Measurements from ENCODE around the gene ASIC1.

Gene ASIC1

GRCh38 chr12:50058743-50059312 is 1.4 kb downstream of the ASIC1 start:
- no peak for TF ChIP-seq NFIC (IDR thresholded peaks at IDR 0.05)
- no peak for TF ChIP-seq CREB1 (IDR thresholded peaks at IDR 0.05; ENCODE audit: low read depth)
- no peak for TF ChIP-seq TAF1 (IDR thresholded peaks at IDR 0.05; ENCODE audit: low read depth)
- TF ChIP-seq EGR1 (IDR thresholded peaks at IDR 0.05), result no peak
- TF ChIP-seq, protein P1, sequence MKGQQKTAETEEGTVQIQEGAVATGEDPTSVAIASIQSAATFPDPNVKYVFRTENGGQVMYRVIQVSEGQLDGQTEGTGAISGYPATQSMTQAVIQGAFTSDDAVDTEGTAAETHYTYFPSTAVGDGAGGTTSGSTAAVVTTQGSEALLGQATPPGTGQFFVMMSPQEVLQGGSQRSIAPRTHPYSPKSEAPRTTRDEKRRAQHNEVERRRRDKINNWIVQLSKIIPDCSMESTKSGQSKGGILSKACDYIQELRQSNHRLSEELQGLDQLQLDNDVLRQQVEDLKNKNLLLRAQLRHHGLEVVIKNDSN (IDR thresholded peaks at IDR 0.05), result no peak
- TF ChIP-seq FOXM1 (IDR thresholded peaks at IDR 0.05; ENCODE audit: borderline replicate concordance, low read depth), result no peak
- no peak for TF ChIP-seq REST (IDR thresholded peaks at IDR 0.05; ENCODE audit: low read depth)
- no peak for TF ChIP-seq EP300 (IDR thresholded peaks at IDR 0.05; ENCODE audit: borderline replicate concordance)
- no peak for TF ChIP-seq YY1 (IDR thresholded peaks at IDR 0.05; ENCODE audit: low read depth)
- no peak for TF ChIP-seq RAD21 (IDR thresholded peaks at IDR 0.05; ENCODE audit: low read depth)
- TF ChIP-seq, protein P2, sequence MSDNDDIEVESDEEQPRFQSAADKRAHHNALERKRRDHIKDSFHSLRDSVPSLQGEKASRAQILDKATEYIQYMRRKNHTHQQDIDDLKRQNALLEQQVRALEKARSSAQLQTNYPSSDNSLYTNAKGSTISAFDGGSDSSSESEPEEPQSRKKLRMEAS (IDR thresholded peaks at IDR 0.05), result no peak
- no peak for TF ChIP-seq TCF12 (IDR thresholded peaks at IDR 0.05; ENCODE audit: low read depth)
- no peak for TF ChIP-seq CEBPB (IDR thresholded peaks at IDR 0.05)
- no peak for TF ChIP-seq TEAD4 (IDR thresholded peaks at IDR 0.05)
- TF ChIP-seq ZBTB7A (IDR thresholded peaks at IDR 0.05; ENCODE audit: low read depth), result no peak

DNA sequence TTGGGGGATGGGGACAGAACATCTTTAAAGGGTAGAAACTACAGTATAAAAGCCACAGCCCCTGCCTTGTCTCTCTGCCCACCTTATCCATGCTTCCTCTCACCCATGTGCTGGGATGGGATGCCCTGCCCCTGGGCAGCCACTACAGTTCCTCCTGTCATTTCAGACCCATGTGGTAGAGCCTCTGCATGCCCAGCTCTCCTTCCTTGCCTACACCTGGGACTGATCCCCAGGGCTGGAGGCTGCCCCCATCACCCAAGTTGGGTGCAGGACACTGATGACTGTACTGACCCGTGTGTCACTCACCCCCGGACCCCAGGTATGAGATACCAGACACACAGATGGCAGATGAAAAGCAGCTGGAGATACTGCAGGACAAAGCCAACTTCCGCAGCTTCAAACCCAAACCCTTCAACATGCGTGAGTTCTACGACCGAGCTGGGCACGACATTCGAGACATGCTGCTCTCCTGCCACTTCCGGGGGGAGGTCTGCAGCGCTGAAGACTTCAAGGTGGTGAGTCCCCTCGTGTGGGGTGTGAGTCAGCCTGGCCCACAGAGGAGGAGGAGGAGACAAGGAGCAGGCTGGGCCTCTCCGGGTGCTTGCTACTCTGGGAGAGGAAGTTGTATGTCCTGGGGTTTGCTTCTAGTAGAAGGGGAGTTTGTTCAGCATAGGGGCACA is 2.2 kb downstream of the ASIC1 start:
- no peak for TF ChIP-seq NFIC (IDR thresholded peaks at IDR 0.05)
- no peak for TF ChIP-seq ZBTB7A (IDR thresholded peaks at IDR 0.05; ENCODE audit: low read depth)
- TF ChIP-seq, protein P1 (IDR thresholded peaks at IDR 0.05), result no peak
- TF ChIP-seq CREB1 (IDR thresholded peaks at IDR 0.05; ENCODE audit: low read depth), result no peak
- TF ChIP-seq TCF12 (IDR thresholded peaks at IDR 0.05; ENCODE audit: low read depth), result no peak
- TF ChIP-seq REST (IDR thresholded peaks at IDR 0.05; ENCODE audit: low read depth), result no peak
- TF ChIP-seq EP300 (IDR thresholded peaks at IDR 0.05; ENCODE audit: borderline replicate concordance), result no peak
- TF ChIP-seq TAF1 (IDR thresholded peaks at IDR 0.05; ENCODE audit: low read depth), result no peak
- TF ChIP-seq CEBPB (IDR thresholded peaks at IDR 0.05), result no peak
- TF ChIP-seq YY1 (IDR thresholded peaks at IDR 0.05; ENCODE audit: low read depth), result no peak
- no peak for TF ChIP-seq TEAD4 (IDR thresholded peaks at IDR 0.05)
- TF ChIP-seq, protein P2 (IDR thresholded peaks at IDR 0.05), result no peak
- no peak for TF ChIP-seq FOXM1 (IDR thresholded peaks at IDR 0.05; ENCODE audit: borderline replicate concordance, low read depth)
- TF ChIP-seq RAD21 (IDR thresholded peaks at IDR 0.05; ENCODE audit: low read depth), result no peak

GRCh38 chr12:50060120-50060468 is 2.7 kb downstream of the ASIC1 start:
- TF ChIP-seq TEAD4 (IDR thresholded peaks at IDR 0.05), result no peak
- TF ChIP-seq, protein P2 (IDR thresholded peaks at IDR 0.05), result no peak
- no peak for TF ChIP-seq REST (IDR thresholded peaks at IDR 0.05; ENCODE audit: low read depth)
- no peak for TF ChIP-seq YY1 (IDR thresholded peaks at IDR 0.05; ENCODE audit: low read depth)
- TF ChIP-seq TAF1 (IDR thresholded peaks at IDR 0.05; ENCODE audit: low read depth), result no peak
- TF ChIP-seq NFIC (IDR thresholded peaks at IDR 0.05), result no peak
- no peak for TF ChIP-seq CREB1 (IDR thresholded peaks at IDR 0.05; ENCODE audit: low read depth)
- TF ChIP-seq TCF12 (IDR thresholded peaks at IDR 0.05; ENCODE audit: low read depth), result no peak
- TF ChIP-seq FOXM1 (IDR thresholded peaks at IDR 0.05; ENCODE audit: borderline replicate concordance, low read depth), result no peak
- TF ChIP-seq ZBTB7A (IDR thresholded peaks at IDR 0.05; ENCODE audit: low read depth), result no peak
- no peak for TF ChIP-seq EP300 (IDR thresholded peaks at IDR 0.05; ENCODE audit: borderline replicate concordance)
- TF ChIP-seq RAD21 (IDR thresholded peaks at IDR 0.05; ENCODE audit: low read depth), result no peak
- TF ChIP-seq, protein P1 (IDR thresholded peaks at IDR 0.05), result no peak
- no peak for TF ChIP-seq CEBPB (IDR thresholded peaks at IDR 0.05)
- no peak for TF ChIP-seq EGR1 (IDR thresholded peaks at IDR 0.05)
